Thoracic aorta (tissue), 2 donors: ENCODE data around the gene PLD5. TPM values are rescaled to one million over a fixed set of nuclear protein-coding genes. Genes with fewer than 3 reads are reported as not detected.

Source experiments
- ATAC-seq: fragments of 150-250 bp; one replicate; pipeline ENCODE4 v1.8.0; 2017; ENCODE audit warnings: low read depth; ENCODE audit not compliant: insufficient number of reproducible peaks, low FRiP score
- DNase-seq: peaks from one replicate; pipeline ENCODE4 v3.0.0-alpha.2; 2020; ENCODE audit warnings: low spot score
- H3K27ac ChIP-seq, 2 donors: fragments of 200-600 bp; sonication (generic); 1 replicate in 1 of 2; 2 replicates in 1 of 2; pipeline ENCODE4 v1.5.1; 2016; ENCODE audit warnings: mild to moderate bottlenecking in 2 of 2, moderate library complexity in 2 of 2
- H3K27me3 ChIP-seq: fragments of 200-600 bp; sonication (generic); replicated peaks from 2 replicates; pipeline ENCODE4 v1.6.0; 2016; ENCODE audit warnings: mild to moderate bottlenecking; ENCODE audit not compliant: insufficient read depth
- H3K36me3 ChIP-seq: fragments of 200-600 bp; sonication (generic); one replicate; pipeline ENCODE4 v1.5.1; 2016
- H3K4me1 ChIP-seq, 2 donors: fragments of 200-600 bp; sonication (generic); 1 replicate in 1 of 2; 2 replicates in 1 of 2; pipeline versions ENCODE4 v1.5.1 to v1.6.0; 2016; ENCODE audit warnings: low read depth in 2 of 2, mild to moderate bottlenecking in 1 of 2; ENCODE audit not compliant: control insufficient read depth in 1 of 2
- H3K4me3 ChIP-seq: fragments of 200-600 bp; sonication (generic); 2 replicates; pipeline ENCODE4 v1.5.1; 2016; ENCODE audit warnings: mild to moderate bottlenecking
- H3K9me3 ChIP-seq: fragments of 200-600 bp; sonication (generic); 2 replicates; pipeline ENCODE4 v1.5.1; 2016
- CTCF ChIP-seq: fragments of 200-600 bp; sonication (generic); IDR thresholded peaks from one replicate; pipeline ENCODE4 v1.5.1; 2019; ENCODE audit warnings: antibody characterized with exemption
- total RNA-seq, 2 donors: library from RNA; depleted of rRNA; stranded (reverse); fragments of >200 nt; gene quantifications; one replicate each; pipeline versions ENCODE4 v1.1.0 to v1.2.3, GENCODE V29; 2016

The PLD5 gene
- total RNA-seq, 2 donors from 2014 or later: 12.2 to 23.9 TPM

GRCh38 chr1:242055749-242056320 lies 468.7 kb downstream of the PLD5 start:
- no peak for TF ChIP-seq CTCF
- DNase-seq: no peak
- no peaks in the 10 kb centered on the region for H3K4me1 ChIP-seq
- no peaks in the 10 kb centered on the region for H3K36me3 ChIP-seq
- no peaks in the 10 kb centered on the region for H3K9me3 ChIP-seq
- H3K27ac ChIP-seq: no peak overlapping the region
- ATAC-seq: no peak
- H3K4me3 ChIP-seq: no peak overlapping the region
- H3K27me3 ChIP-seq: no peaks in the 10 kb centered on the region

GRCh38 chr1:242043165-242043564 lies 481.3 kb downstream of the PLD5 start:
- DNase-seq: no peak
- Histone ChIP-seq H3K4me3 (no peak overlapping the region), H3K9me3 (no peaks in the 10 kb centered on the region), H3K27ac (no peak overlapping the region), H3K36me3 (no peaks in the 10 kb centered on the region), H3K27me3 (no peaks in the 10 kb centered on the region), H3K4me1 (no peaks in the 10 kb centered on the region)
- no peak for TF ChIP-seq CTCF
- ATAC-seq: no peak

- H3K36me3 ChIP-seq: no peaks in the 10 kb centered on the region
- no peak for DNase-seq
- H3K27ac ChIP-seq: no peak overlapping the region
- H3K4me1 ChIP-seq: no peaks in the 10 kb centered on the region
- no peak for ATAC-seq
- H3K27me3 ChIP-seq: no peaks in the 10 kb centered on the region
- no peak overlapping the region for H3K4me3 ChIP-seq
- no peaks in the 10 kb centered on the region for H3K9me3 ChIP-seq
- no peak for TF ChIP-seq CTCF
Measured at GRCh38 chr1:242034392-242034791, 490.1 kb downstream of the PLD5 start.

GRCh38 chr1:242033447-242033846 lies 491.1 kb downstream of the PLD5 start:
- no peak for TF ChIP-seq CTCF
- Histone ChIP-seq H3K9me3 (no peaks in the 10 kb centered on the region), H3K27ac (no peak overlapping the region), H3K36me3 (no peaks in the 10 kb centered on the region), H3K4me1 (no peaks in the 10 kb centered on the region), H3K4me3 (no peak overlapping the region), H3K27me3 (no peaks in the 10 kb centered on the region)
- ATAC-seq (no peak), DNase-seq (no peak)
